Islet precursor cell (in vitro differentiated cells): ENCODE measurements around the gene CTXND2.
"Not testable (repeated sequence)": the region's sequence is repeated elsewhere in the genome, so short reads cannot be mapped to it uniquely, and the experiment has no call there.

ENCODE experiments used
- DNase-seq: peaks from one replicate; pipeline ENCODE4 v3.0.0-alpha.2; 2018

Gene CTXND2

DNA sequence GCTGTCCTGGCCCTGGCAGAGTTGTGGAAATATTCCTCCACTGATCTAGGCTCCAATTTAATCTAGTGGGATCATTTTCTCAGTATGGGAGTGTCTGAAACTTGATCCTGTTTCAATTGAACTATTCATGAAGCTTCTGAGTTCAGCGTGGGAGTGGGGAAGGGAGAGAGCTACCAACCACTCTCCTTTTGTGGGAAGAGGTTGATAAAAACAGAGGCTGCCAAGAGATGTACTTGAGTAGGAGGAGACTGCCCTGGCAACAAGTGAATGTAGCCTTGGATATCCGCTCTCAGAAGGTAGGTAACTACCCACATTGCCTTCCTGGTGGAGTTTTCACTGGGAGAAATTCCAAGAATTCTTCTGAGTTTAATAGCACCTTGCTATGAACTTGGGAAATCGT is at the start of gene CTXND2:
Gene CTXND2 (plus strand): TSS at position 119 of the 400 bp plus-strand sequence. CDS start 25,179 bp downstream, outside the sequence.
- DNase-seq, result no peak

DNA sequence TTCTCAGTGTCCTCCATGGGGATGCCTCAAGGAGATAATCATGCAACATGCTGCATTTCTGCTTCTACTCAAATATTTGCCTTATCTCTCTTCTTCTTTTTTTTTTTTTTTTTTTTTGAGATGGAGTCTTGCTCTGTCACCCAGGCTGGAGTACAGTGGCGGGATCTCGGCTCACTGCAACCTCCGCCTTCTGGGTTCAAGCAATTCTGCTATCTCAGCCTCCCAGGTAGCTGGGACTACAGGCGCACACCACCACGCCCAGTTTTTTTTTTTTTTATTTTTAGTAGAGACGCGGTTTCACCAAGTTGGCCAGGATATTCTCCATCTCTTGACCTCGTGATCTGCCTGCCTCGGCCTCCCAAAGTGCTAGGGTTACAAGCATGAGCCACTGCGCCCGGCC is 46.1 kb upstream of the CTXND2 start:
- DNase-seq, result not testable (repeated sequence)

DNA sequence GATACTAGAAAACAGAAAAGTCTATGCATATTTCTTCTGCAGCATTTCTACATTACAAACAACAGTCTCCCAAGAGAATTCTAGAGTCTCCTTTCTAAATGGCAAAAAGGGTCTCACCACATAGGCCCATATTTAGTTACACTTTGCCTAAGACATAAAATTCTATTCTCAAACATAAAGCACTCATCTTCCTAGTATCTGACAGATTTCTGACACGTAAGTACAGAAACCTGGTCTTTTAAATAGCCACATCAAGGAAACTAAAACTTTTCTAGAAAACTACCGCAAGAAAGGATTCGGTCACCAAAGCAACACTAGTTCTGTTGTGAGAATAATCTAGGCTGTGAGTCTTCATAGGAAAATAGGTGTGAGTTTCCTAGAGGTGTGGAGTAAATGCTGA is 45.3 kb upstream of the CTXND2 start:
- no peak for DNase-seq

DNA sequence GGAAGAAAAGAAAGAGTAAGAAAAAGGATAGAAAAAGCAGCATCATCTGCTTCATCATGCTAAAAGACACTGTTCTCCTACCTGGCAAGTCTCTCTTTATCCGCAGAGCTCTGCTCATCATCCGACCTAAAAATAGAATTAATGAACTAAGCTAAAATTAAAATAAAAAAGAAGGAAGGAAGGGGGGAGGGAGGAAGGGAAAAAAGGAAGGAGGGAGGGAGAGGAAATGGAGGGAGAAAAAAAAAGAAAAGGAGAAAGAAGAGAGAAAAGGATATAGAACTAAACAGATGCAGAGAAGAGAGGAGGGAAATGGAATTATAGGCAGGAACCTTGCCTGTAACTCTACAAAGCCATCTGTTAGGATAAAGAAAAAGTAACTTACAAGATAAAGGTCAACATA is 44.6 kb upstream of the CTXND2 start:
- no peak for DNase-seq

DNA sequence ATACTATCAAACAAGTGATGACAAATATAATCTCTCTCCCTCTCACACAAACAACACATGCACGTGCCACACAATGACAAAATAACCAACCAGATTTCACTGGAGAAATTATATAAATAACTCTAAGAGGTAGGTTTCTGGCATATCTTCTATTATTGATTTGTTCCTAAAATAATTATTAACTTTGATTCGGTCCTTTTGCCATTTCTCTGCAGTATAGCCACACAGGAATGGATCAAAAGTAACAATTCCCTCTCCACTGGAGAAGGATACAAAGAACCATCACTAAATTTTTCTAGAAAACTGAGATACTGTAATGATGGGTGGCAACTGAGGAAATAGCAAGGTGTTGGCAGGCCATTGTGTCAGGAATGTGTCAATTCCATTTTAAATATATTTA is 44.0 kb upstream of the CTXND2 start:
- no peak for DNase-seq

DNA sequence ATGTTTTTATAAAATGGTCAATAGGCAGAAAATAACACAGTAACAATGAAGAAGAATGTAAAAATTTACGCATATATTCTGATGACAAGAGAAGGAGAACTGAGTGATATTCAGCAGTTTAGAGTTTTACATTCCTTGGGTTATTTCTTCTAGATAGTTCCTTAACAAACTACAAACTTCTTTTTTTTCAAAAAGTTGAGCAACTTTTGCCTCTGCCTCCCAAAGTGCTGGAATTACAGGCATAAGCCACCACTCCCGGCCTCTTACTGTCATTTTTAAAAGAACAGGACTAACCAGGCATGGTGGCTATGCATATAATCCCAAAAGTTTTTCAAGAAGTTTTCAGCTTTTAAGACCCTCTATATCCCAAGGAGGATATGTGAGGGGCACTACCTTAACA is 43.5 kb upstream of the CTXND2 start:
- no peak for DNase-seq

DNA sequence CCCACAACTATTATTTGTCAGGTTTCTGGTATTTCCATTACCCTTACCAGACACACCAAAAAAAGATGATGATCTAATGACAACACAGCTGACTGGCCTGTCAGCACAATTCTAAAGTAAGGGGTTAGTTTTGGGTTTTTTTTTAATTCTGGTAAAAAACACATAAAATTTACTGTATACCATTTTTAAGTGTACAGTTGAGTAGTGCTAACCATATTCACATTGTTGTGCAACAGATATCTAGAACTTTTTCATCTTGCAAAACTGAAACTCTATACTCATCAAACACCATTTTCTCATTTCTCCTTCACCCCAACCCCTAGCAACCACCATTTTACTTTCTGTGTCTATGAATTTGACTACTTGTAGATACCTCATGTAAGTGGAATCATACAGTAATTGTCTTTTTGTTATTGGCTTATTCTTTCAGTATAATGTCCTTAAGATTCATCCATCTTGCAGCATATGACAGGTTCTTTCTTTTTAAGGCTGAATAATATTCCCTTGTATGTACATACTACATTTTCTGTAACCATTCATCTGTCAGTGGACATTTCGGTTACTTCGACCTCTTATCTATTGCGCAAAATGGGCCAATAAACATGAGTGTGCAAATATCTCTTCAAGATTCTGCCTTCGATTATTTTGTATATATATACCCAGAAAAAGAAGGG is 40.3 kb upstream of the CTXND2 start:
- no peak for DNase-seq

DNA sequence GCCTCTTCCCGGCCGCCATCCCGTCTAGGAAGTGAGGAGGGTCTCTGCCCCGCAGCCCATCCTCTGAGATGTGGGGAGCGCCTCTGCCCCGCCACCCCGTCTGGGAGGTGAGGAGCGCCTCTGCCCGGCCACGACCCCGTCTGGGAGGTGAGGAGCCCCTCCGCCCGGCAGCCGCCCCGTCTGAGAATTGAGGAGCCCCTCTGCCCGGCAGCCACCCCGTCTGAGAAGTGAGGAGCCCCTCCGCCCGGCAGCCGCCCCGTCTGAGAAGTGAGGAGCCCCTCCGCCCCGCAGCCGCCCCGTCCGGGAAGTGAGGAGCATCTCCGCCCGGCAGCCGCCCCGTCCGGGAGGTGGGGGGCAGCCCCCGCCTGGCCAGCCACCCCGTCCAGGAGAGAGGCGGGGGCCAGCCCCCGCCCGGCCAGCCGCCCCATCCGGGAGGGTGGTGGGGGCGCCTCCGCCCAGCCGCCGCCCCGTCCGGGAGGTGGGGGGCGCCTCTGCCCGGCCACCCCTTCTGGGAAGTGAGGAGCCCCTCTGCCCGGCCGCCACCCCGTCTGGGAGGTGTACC is 36.1 kb upstream of the CTXND2 start:
- not testable (repeated sequence) for DNase-seq

DNA sequence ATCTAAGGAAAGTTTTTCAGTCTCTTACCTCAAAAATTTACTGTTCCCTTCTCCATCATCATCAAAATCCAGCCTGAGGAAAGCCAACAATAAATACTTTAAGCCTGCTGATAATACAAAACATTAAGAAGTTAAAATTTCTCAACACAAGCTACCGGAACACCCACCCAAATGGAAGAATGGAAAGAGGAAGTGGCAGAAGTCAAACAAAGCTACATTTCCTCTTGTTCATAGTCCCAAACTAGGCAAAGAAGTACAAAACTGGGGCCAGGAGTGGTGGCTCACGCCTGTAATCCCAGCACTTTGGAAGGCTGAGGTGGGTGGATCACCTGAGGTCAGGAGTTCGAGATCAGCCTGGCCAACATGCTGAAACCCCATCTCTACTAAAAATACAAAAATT is 34.2 kb upstream of the CTXND2 start:
- DNase-seq, result not testable (repeated sequence)

DNA sequence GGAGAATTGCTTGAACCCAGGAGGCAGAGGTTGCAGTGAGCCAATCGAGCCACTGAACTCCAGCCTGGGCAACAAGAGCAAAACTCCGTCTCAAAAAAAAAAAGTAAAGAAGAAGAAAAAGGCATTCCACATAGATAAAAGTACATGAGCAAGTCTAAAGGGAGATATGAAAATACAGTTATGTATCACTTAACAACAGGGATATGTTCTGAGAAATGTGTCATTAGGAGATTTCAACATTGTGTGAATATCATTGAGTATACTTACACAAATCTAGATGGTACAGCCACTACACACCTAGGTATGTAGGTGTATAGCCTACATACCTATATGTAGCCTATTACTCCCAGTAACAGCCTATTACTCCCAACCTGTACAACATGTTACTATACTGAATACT is 23.2 kb upstream of the CTXND2 start:
- DNase-seq, result no peak

DNA sequence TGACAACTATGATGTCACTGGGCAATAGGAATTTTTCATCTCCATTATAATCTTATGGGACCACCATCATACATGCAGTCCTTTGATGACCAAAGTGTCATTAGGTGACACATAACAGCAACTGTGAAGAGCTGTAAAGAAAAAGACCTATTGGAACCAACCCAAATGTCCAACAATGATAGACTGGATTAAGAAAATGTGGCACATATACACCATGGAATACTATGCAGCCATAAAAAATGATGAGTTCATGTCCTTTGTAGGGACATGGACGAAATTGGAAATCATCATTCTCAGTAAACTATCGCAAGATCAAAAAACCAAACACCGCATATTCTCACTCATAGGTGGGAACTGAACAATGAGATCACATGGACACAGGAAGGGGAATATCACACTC is 22.7 kb upstream of the CTXND2 start:
- not testable (repeated sequence) for DNase-seq

DNA sequence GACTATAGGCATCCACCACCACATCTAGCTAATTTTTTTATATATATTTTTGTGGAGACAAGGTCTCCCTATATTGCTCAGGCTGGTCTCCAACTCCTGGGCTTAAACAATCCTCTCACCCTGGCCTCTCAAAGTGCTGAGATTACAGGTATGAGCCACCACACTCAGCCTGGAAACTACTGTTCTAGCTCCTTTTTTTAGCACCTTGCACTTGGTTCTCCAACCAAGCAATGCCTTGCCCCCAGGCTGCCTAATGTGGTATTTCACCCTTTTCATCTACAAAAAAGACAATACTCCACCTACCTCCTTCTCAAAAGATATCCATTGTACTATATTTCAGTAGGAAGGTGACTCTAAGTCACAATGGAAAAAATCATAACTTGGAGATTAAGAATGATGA is 17.3 kb upstream of the CTXND2 start:
- no peak for DNase-seq

DNA sequence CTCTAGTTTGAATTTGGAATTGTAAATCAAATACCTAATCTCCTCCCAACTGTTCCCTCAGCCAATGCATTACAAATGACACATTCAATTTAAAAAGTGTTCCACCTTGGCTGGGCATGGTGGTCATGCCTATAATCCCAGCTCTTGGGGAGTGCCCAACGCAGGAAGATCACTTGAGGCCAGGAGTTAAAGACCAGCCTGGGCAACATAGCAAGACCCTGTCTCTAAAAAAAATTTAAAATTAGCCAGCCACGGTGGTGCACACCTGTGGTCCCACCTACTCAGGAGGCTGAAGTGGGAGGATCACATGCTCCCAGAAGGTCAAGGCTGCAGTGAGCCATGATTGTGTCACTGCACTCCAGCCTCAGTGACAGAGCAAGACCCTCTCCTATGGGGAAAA is 14.4 kb upstream of the CTXND2 start:
- DNase-seq, result no peak

DNA sequence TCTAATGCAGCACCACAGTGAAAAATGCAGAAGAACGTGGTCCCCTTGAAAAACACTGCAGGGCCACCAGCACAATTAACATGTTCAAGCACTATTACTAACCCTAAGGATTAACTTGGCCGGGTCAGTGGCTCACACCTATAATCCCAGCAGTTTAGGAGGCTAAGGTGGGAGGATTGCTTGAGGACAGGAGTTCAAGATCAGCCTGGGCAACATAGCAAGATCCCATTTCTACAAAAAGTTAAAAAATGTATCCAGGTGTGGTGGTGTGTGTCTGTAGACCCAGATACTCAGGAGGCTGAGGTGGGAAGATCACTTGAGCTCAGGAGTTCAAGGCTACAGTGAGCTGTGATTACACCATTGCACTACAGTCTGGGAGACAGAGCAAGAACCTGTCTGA is 13.4 kb upstream of the CTXND2 start:
- DNase-seq, result no peak

DNA sequence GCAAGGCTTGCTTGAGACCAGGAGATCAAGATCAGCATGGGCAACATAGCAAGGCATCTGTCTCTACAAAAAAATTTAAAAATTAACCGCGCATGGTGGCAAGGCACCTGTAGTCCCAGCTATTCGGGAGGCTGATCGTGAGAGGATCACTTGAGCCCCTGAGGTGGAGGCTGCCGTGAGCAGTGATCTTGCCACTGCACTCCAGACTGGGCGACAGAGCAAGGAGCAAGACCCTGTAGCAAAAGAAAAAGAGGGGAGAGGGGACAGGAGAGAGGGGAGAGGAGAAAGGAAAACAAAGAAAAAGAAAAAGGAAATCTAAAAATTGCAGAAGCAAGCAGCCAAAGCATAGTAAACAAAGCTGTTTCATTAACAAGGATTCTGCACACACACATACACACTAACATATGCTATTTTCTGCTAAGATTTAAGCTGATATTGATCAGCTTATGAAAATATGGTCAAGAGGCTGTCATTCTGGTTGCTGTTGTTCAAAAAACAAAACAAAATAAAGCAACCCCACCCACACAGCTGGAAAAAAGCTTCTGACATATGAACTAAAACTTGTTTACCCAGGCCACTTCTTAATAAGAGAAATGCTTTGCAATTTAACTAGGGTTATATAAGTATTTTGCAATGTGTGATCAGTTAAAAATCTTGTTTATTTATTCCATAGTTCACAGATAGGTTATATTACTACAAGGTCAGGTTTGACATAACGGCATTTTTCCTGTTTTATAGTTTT is 12.3 kb upstream of the CTXND2 start:
- DNase-seq, result no peak

DNA sequence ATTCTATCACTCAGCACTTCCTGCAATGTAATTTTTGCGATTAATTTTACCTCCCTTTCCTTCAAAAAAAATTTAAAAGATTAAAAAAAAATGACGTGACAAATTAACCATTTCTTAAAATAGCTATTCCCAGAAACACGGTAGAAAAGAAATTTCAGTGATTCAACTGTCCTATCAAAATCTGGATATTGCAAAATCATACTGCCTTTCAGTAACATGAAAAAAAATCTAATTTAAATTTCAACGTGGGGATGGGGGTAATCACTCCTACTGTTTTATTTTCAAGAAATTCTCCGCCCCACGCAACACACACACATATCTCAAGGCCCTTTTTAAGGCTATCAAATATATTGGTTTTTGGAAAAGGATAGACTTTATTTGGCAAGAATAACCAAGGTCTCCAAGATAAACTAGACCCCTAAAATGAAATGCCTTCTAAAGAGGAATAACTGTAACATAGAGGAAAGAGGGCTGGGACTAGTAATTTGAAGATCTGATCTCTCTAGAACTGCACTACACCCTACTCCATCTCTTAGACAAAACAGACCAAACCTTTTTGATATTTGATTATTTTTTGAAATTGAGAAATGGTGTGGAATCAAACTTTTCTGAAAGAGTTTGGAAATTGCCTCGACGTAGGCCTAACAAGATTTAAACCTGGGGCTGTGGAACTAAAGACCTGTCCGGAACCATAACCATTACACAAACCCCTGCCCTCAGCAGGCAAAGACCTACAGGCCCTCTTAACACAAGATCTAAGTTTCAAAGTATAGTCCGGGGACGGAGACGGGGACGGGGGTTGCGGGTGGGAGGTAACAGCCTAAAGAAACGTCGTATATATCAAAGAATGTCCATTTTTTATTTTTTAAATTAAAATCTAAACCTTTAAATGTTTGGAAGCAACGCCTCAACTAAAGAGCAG is 11.5 kb upstream of the CTXND2 start:
- peak; percentile 61 for DNase-seq

DNA sequence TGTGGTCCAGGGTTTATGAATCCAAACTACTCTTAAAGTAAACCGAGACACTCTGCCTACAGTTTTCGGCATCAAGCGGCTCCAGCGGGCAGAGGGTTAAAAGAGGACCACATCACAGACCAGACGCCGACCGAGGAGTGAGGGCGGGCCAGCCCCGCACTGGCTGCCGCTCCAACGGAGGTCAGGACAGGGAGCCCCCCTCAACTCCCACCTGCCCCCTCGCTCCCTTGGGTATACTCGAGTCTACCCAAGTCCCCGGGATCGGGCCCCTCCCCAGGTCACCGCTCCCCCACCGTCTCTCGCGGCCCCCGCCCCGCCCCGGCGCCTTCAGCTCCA is 10.8 kb upstream of the CTXND2 start:
- no peak for DNase-seq

DNA sequence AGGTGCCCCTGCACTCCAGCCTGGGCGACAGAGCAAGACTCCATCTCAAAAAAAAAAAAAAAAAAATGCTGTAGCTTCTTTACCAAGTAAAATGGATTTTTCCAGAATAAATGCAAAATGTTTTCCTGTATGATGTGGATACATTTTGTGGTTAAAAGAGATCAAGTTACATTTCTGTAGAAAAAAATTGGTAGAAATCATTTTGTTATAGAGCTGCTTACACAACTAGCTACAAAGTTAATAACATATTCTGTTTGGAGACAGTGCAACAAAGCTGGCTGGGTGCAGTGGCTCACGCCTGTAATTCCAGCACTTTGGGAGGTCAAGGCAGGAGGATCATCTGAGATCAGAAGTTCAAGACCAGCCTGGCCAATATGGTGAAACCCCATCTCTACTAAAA is 8.0 kb upstream of the CTXND2 start:
- DNase-seq, result not testable (repeated sequence)

DNA sequence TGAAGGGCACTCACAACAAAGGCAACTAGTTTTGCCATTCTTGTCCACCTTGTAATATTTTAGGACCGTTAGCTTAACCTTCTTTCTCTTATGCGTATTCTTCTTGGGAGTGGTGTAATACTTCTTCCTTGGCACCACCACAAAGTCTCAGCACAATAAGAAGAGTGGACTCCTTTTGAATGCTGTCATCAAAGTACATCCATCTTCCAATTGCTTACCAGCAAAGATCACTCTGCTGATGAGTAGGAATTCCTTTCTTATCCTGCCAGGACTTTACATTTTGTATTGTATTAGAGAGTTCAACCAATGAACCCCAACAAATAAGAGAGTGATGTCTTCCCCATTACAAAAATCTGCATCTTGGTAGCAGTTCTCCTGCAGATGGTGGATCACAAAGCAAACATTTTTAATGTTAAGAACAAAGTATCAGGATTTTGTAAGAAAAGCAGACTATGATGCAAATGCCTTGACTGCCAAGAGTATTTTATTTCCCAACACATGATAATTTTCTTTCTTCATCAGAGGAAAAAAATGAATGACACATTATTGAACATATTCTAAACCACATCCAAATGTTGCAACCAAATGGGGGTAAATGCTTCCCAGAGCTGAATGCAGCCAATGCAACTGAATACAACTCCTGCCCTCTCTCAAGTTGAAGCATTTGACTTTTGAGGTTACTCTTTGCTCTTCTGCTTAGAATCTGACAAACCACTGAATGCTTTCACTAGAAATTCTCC is 5.4 kb upstream of the CTXND2 start:
- DNase-seq, result no peak

DNA sequence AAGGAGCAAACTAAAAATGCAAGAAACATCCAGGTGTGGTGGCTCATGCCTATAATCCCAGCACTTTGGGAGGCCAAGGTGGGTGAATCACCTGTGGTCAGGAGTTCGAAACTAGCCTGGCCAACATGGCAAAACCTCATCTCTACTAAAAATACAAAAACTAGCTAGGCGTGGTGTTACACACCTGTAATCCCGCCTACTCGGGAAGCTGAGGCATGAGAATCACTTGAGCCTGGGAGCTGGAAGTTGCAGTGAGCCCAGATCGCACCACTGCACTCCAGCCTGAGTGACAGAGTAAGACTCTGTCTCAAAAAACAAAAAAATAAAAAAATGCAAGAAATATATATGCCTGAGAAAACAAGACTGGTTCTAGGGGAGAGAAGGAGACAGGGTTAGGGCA is 3.8 kb upstream of the CTXND2 start:
- DNase-seq, result not testable (repeated sequence)

DNA sequence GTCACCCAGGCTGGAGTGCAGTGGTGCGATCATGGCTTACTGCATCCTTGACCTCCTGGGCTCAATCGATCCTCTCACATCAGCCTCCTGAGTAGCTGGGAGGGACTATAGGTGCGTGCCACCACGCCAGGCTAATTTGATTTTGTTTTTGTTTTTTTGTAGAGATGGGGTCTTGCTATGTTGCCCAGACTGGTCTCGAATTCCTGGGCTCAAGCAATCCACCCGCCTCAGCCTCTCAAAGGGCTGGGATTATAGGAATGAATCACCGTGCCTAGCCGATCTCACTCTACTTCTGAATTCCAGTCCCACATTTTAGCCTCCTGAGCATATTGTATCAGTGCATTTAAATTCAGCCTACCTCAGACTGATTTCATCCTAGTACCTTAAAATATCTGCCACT is 1.8 kb downstream of the CTXND2 start:
- DNase-seq, result no peak

DNA sequence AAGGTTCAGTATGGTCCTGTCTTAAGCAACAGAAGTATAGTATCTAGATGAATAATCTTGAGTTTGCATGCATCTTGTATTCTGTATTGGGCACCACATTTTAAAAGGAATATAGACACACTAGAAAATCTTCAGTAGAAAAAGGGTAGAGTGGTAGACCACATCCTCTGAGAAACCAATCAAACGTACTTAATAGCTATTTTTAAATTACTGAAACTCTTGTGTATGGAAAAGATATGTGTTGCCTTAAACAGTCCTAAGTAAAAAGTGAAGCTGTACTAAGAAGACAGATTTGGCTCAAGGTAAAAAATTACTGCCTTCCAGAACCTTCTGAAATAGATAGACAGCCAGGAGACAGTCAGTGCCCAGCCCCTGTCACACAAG is 3.1 kb downstream of the CTXND2 start:
- no peak for DNase-seq
